GM20431 (cell line): ENCODE measurements around the gene TSPY8.
"Not testable (repeated sequence)": the region's sequence is repeated elsewhere in the genome, so short reads cannot be mapped to it uniquely, and the experiment has no call there.

Source experiments
- in situ Hi-C: fragments of 300-500 bp; cut with MseI, MboI; formaldehyde crosslinking; loops from one replicate; pipeline ENCODE4 v1.15.0; 2020; ENCODE audit warnings: low sequenced_read_pairs; ENCODE audit not compliant: unreplicated experiment

The TSPY8 gene, protein sequence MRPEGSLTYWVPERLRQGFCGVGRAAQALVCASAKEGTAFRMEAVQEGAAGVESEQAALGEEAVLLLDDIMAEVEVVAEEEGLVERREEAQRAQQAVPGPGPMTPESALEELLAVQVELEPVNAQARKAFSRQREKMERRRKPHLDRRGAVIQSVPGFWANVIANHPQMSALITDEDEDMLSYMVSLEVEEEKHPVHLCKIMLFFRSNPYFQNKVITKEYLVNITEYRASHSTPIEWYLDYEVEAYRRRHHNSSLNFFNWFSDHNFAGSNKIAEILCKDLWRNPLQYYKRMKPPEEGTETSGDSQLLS

DNA sequence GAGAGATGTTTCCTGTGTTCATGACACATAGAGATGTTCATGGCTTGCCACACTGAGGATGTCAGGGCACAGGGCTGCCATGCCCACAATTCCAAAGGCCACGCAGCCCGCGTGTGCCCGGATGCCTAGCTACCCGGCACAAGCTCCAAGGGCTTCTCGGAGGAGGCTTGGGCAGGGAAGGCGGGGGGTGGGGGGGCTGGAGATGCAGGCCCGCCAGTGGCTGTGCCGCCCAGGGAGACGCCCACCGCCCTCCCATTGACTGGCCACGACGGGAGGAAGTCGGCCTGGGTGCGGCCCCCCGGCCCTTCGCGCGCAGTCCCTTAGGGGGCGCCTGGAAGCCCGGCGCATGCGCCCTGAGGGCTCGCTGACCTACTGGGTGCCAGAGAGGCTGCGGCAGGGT lies at the start of gene TSPY8:
Gene TSPY8 (plus strand): TSS at position 301 of the 400 bp plus-strand sequence. CDS start 46 bp downstream, at position 347.
- in situ Hi-C loops, result not testable (repeated sequence)

DNA sequence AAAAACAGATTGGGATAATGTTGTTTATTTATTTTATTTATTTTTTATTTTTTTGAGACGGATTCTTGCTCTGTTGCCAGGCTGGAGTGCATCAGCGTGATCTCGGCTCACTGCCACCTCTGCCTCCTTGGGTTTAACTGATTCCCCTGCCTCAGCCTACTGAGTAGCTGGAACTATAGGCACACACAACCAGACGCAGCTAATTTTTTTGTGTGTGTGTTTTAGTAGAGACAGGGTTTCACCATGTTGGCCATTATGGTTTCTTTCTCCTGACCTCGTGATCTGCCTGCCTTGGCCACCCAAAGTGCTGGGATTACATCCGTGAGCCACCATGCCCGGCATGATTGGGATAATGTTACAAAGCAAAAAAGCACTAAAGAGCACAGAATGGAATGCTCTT lies 36.6 kb upstream of the TSPY8 start:
- in situ Hi-C loops, result no loop called here

DNA sequence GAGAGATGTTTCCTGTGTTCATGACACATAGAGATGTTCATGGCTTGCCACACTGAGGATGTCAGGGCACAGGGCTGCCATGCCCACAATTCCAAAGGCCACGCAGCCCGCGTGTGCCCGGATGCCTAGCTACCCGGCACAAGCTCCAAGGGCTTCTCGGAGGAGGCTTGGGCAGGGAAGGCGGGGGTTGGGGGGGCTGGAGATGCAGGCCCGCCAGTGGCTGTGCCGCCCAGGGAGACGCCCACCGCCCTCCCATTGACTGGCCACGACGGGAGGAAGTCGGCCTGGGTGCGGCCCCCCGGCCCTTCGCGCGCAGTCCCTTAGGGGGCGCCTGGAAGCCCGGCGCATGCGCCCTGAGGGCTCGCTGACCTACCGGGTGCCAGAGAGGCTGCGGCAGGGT lies 20.4 kb upstream of the TSPY8 start, which contains the start of gene TSPY4:
Gene TSPY4 (plus strand): TSS at position 301 of the 400 bp plus-strand sequence. CDS start 46 bp downstream, at position 347.
- in situ Hi-C loops, result not testable (repeated sequence)

DNA sequence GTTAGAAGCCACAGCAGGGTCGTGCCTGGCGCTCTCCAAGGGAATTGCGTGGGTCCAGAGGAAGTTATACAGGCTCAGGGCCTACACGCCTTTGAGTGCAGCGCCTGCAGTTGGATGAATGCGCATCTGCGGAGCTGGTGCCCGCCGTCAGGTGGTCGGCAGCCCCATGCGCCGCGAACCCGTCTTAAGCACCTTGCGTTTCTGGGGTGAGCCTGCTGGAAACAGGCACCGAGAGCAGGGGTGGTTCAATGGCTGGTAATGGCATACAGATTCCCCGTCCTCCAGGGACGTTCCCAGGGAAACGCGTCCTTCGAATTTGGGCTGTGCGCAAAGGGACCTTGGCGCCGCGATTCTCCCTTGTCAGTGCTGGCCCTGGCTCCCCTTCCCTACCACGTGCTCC lies 38.9 kb downstream of the TSPY8 start:
- in situ Hi-C loops, result not testable (repeated sequence)

DNA sequence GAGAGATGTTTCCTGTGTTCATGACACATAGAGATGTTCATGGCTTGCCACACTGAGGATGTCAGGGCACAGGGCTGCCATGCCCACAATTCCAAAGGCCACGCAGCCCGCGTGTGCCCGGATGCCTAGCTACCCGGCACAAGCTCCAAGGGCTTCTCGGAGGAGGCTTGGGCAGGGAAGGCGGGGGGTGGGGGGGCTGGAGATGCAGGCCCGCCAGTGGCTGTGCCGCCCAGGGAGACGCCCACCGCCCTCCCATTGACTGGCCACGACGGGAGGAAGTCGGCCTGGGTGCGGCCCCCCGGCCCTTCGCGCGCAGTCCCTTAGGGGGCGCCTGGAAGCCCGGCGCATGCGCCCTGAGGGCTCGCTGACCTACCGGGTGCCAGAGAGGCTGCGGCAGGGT lies 40.5 kb downstream of the TSPY8 start, which contains the start of gene TSPY3:
Gene TSPY3 (plus strand): TSS at position 301 of the 400 bp plus-strand sequence. CDS start 46 bp downstream, at position 347.
- in situ Hi-C loops, result not testable (repeated sequence)
